ENCODE data around the gene MAP7D1.

The MAP7D1 gene

GRCh38 chr1:36122062-36123030 is 33.6 kb upstream of the MAP7D1 start:
- H3K27ac ChIP-seq (ENCODE audit: insufficient read depth in 1 of 2, low read depth in 1 of 2, low read length in 2 of 2, poor library complexity in 1 of 2, severe bottlenecking in 2 of 2): no peak overlapping the region
- no peaks in the 10 kb centered on the region for H3K36me3 ChIP-seq (ENCODE audit: control insufficient read depth in 4 of 4, insufficient read depth in 4 of 4, low read length in 3 of 4)
- peaks cover 0 to 31% (median 5%) of the 10 kb centered on the region in 5 experiments for H3K27me3 ChIP-seq (replicated peaks in 2 of 5; ENCODE audit: control insufficient read depth in 4 of 5, insufficient read depth in 5 of 5, low read length in 4 of 5)
- ChIA-PET CTCF (interaction anchor here (1.2 to 3.1 kb wide), 4 partner anchors 9 to 21 kb away, joined by 3 to 13 read pairs (median 3); no protein-coding TSS in a partner anchor), POLR2A (interaction anchor here (0.6 kb wide), 1 partner anchor 113 kb away, joined by 11 read pairs; no protein-coding TSS in a partner anchor)
- no peaks in the 10 kb centered on the region for H3K9me3 ChIP-seq (ENCODE audit: control extremely low read depth in 1 of 5, control insufficient read depth in 4 of 5, insufficient read depth in 2 of 5, low read depth in 1 of 5, low read length in 4 of 5)
- peaks cover 0 to 23% (median 18%) of the 10 kb centered on the region in 4 experiments for H3K4me1 ChIP-seq (ENCODE audit: control extremely low read depth in 1 of 4, control insufficient read depth in 4 of 4, insufficient read depth in 4 of 4, low read length in 3 of 4)
- DNase-seq: no peak
- peak overlapping the region in 2 of 7 experiments; percentile 34 to 53 for H3K4me3 ChIP-seq (ENCODE audit: control insufficient read depth in 1 of 7, extremely low read depth in 1 of 7, insufficient read depth in 4 of 7, low read depth in 2 of 7, low read length in 6 of 7)
- 85% methylated on average over 12 of the region's 12 CpGs for WGBS (ENCODE audit: insufficient coverage)

- Histone ChIP-seq H3K36me3 (ENCODE audit: control insufficient read depth in 4 of 4, insufficient read depth in 4 of 4, low read length in 3 of 4) (no peaks in the 10 kb centered on the region), H3K27me3 (replicated peaks in 2 of 5; ENCODE audit: control insufficient read depth in 4 of 5, insufficient read depth in 5 of 5, low read length in 4 of 5) (peaks cover 0 to 31% (median 5%) of the 10 kb centered on the region in 5 experiments), H3K4me3 (ENCODE audit: control insufficient read depth in 1 of 7, extremely low read depth in 1 of 7, insufficient read depth in 4 of 7, low read depth in 2 of 7, low read length in 6 of 7) (peak overlapping the region in 2 of 7 experiments; percentile 34 to 53), H3K9me3 (ENCODE audit: control extremely low read depth in 1 of 5, control insufficient read depth in 4 of 5, insufficient read depth in 2 of 5, low read depth in 1 of 5, low read length in 4 of 5) (no peaks in the 10 kb centered on the region), H3K4me1 (ENCODE audit: control extremely low read depth in 1 of 4, control insufficient read depth in 4 of 4, insufficient read depth in 4 of 4, low read length in 3 of 4) (peaks cover 0 to 23% (median 19%) of the 10 kb centered on the region in 4 experiments), H3K27ac (ENCODE audit: insufficient read depth in 1 of 2, low read depth in 1 of 2, low read length in 2 of 2, poor library complexity in 1 of 2, severe bottlenecking in 2 of 2) (no peak overlapping the region)
- DNase-seq: peak; percentile 52 to 82 (median 81)
- ChIA-PET POLR2A (no interaction called here), CTCF (interaction anchor here (1.4 to 3.1 kb wide), 3 partner anchors 9 to 11 kb away, joined by 3 to 13 read pairs (median 3); no protein-coding TSS in a partner anchor)
- 25% methylated on average over 5 of the region's 8 CpGs for WGBS (ENCODE audit: insufficient coverage)
These were observed 32.6 kb upstream of the MAP7D1 start for GRCh38 chr1:36123356-36123755.

GRCh38 chr1:36124404-36125128 is 31.4 kb upstream of the MAP7D1 start:
- H3K4me3 ChIP-seq (ENCODE audit: control insufficient read depth in 1 of 7, extremely low read depth in 1 of 7, insufficient read depth in 4 of 7, low read depth in 2 of 7, low read length in 6 of 7): peak overlapping the region in 2 of 7 experiments; percentile 48 to 65
- WGBS (ENCODE audit: insufficient coverage): 21% methylated on average over 30 of the region's 42 CpGs
- peaks cover 0 to 23% (median 21%) of the 10 kb centered on the region in 4 experiments for H3K4me1 ChIP-seq (ENCODE audit: control extremely low read depth in 1 of 4, control insufficient read depth in 4 of 4, insufficient read depth in 4 of 4, low read length in 3 of 4)
- ChIA-PET CTCF (no interaction called here), POLR2A (interaction anchor here (0.5 kb wide), 1 partner anchor 12 kb away, joined by 3 read pairs; no protein-coding TSS in a partner anchor)
- no peak overlapping the region for H3K27ac ChIP-seq (ENCODE audit: insufficient read depth in 1 of 2, low read depth in 1 of 2, low read length in 2 of 2, poor library complexity in 1 of 2, severe bottlenecking in 2 of 2)
- H3K9me3 ChIP-seq (ENCODE audit: control extremely low read depth in 1 of 5, control insufficient read depth in 4 of 5, insufficient read depth in 2 of 5, low read depth in 1 of 5, low read length in 4 of 5): no peaks in the 10 kb centered on the region
- H3K36me3 ChIP-seq (ENCODE audit: control insufficient read depth in 4 of 4, insufficient read depth in 4 of 4, low read length in 3 of 4): no peaks in the 10 kb centered on the region
- no peak for DNase-seq
- peaks cover 0 to 31% (median 5%) of the 10 kb centered on the region in 5 experiments for H3K27me3 ChIP-seq (replicated peaks in 2 of 5; ENCODE audit: control insufficient read depth in 4 of 5, insufficient read depth in 5 of 5, low read length in 4 of 5)

- ChIA-PET CTCF (no interaction called here), POLR2A (interaction anchor here (0.5 kb wide), 1 partner anchor 11 kb away, joined by 3 read pairs; no protein-coding TSS in a partner anchor)
- DNase-seq: peak in 2 of 3 donors; percentile 17 to 28
- H3K4me3 ChIP-seq (ENCODE audit: control insufficient read depth in 1 of 7, extremely low read depth in 1 of 7, insufficient read depth in 4 of 7, low read depth in 2 of 7, low read length in 6 of 7): peak within 1 kb of the TSS in 4 of 7 experiments; percentile 15 to 65 (median 35)
- H3K27ac ChIP-seq (ENCODE audit: insufficient read depth in 1 of 2, low read depth in 1 of 2, low read length in 2 of 2, poor library complexity in 1 of 2, severe bottlenecking in 2 of 2): no peak within 1 kb of the TSS
- no peaks in the 10 kb centered on the region for H3K9me3 ChIP-seq (ENCODE audit: control extremely low read depth in 1 of 5, control insufficient read depth in 4 of 5, insufficient read depth in 2 of 5, low read depth in 1 of 5, low read length in 4 of 5)
- peaks cover 0 to 31% (median 5%) of the 10 kb centered on the region in 5 experiments for H3K27me3 ChIP-seq (replicated peaks in 2 of 5; ENCODE audit: control insufficient read depth in 4 of 5, insufficient read depth in 5 of 5, low read length in 4 of 5)
- peaks cover 0 to 23% (median 21%) of the 10 kb centered on the region in 4 experiments for H3K4me1 ChIP-seq (ENCODE audit: control extremely low read depth in 1 of 4, control insufficient read depth in 4 of 4, insufficient read depth in 4 of 4, low read length in 3 of 4)
- H3K36me3 ChIP-seq (ENCODE audit: control insufficient read depth in 4 of 4, insufficient read depth in 4 of 4, low read length in 3 of 4): no peaks in the 10 kb centered on the region
- 19% methylated on average over 66 of the region's 77 CpGs for WGBS (ENCODE audit: insufficient coverage)
These were observed 30.6 kb upstream of the MAP7D1 start, which contains the start of gene COL8A2 for GRCh38 chr1:36125129-36125991. Gene COL8A2, minus strand, starts transcription at chr1:36125222. Its CDS starts 24,980 bp downstream, at chr1:36100242.

GRCh38 chr1:36126005-36126716 is 29.8 kb upstream of the MAP7D1 start:
- WGBS (ENCODE audit: insufficient coverage): 97% methylated on average over 15 of the region's 21 CpGs
- H3K9me3 ChIP-seq (ENCODE audit: control extremely low read depth in 1 of 5, control insufficient read depth in 4 of 5, insufficient read depth in 2 of 5, low read depth in 1 of 5, low read length in 4 of 5): no peaks in the 10 kb centered on the region
- CTCF ChIA-PET: interaction anchor here (0.6 to 11.5 kb wide), 2 partner anchors 29 to 34 kb away, joined by 3 to 283 read pairs; partner anchors contain the start of gene ADPRS
- DNase-seq: no peak
- no peak overlapping the region for H3K27ac ChIP-seq (ENCODE audit: insufficient read depth in 1 of 2, low read depth in 1 of 2, low read length in 2 of 2, poor library complexity in 1 of 2, severe bottlenecking in 2 of 2)
- no peak overlapping the region for H3K4me3 ChIP-seq (ENCODE audit: control insufficient read depth in 1 of 7, extremely low read depth in 1 of 7, insufficient read depth in 4 of 7, low read depth in 2 of 7, low read length in 6 of 7)
- POLR2A ChIA-PET: no interaction called here
- peaks cover 0 to 31% (median 5%) of the 10 kb centered on the region in 5 experiments for H3K27me3 ChIP-seq (replicated peaks in 2 of 5; ENCODE audit: control insufficient read depth in 4 of 5, insufficient read depth in 5 of 5, low read length in 4 of 5)
- H3K36me3 ChIP-seq (ENCODE audit: control insufficient read depth in 4 of 4, insufficient read depth in 4 of 4, low read length in 3 of 4): no peaks in the 10 kb centered on the region
- H3K4me1 ChIP-seq (ENCODE audit: control extremely low read depth in 1 of 4, control insufficient read depth in 4 of 4, insufficient read depth in 4 of 4, low read length in 3 of 4): peaks cover 0 to 23% (median 21%) of the 10 kb centered on the region in 4 experiments
